Liver (tissue), 5 donors: ENCODE data around the gene C14orf132. TPM values are rescaled to one million over a fixed set of nuclear protein-coding genes. Genes with fewer than 3 reads are reported as not detected.

Experiments used
- polyA plus RNA-seq, 2 donors: library from polyadenylated mRNA; stranded (reverse) in 1 of 2; unstranded in 1 of 2; fragments of 200-250 nt in 1 of 2; fragments of >200 nt in 1 of 2; fragmentation: Nextera tagmentation in 1 of 2; extraction: Ambion mirVana in 1 of 2; gene quantifications; one replicate each; pipeline versions ENCODE4 v1.2.1 to v1.2.3, GENCODE V29; 2013 to 2015
- small RNA-seq: library from RNA; depleted of rRNA; stranded (forward); fragments of <200 nt; gene quantifications from one replicate; pipeline ENCODE3, GENCODE V24; 2014
- total RNA-seq, 2 donors: library from RNA; depleted of rRNA; stranded (reverse); fragments of >200 nt; gene quantifications; one replicate each; pipeline ENCODE4 v1.2.3, GENCODE V29; 2014
- donor health status: healthy.
- donor health status: healthy.
- donor health status: healthy.

C14orf132 gene
- total and polyA plus RNA-seq, 4 donors = 1.8 to 3.0 (median 2.1) TPM

Small RNA genes lying within 50 kb of the gene (small RNA-seq; reads per million reads assigned to genes)
- gene AL137190.1 = not detected

Other genes with a start within 250 kb of the C14orf132 start
- under 1 TPM in 1 of 2 donors, not detected in 1; 0.14 TPM for gene TUNAR, start 162.5 kb upstream of the C14orf132 start, total RNA-seq
- gene TUNAR, start 162.5 kb upstream of the C14orf132 start, polyA plus RNA-seq = not detected
- under 1 TPM; 0.19 to 0.25 TPM for gene BDKRB2, start 165.5 kb downstream of the C14orf132 start, total RNA-seq
- gene BDKRB2, start 165.5 kb downstream of the C14orf132 start, polyA plus RNA-seq = under 1 TPM; 0.10 to 0.15 TPM
- gene BDKRB1, start 216.8 kb downstream of the C14orf132 start, total RNA-seq = not detected
- not detected for gene BDKRB1, start 216.8 kb downstream of the C14orf132 start, polyA plus RNA-seq